Putamen (tissue), 1 donor: ENCODE measurements around the gene BICDL2.

Source experiments
- DNase-seq: peaks from one replicate; pipeline ENCODE4 v3.0.0-alpha.2; 2016; ENCODE audit warnings: low spot score

The BICDL2 gene

DNA sequence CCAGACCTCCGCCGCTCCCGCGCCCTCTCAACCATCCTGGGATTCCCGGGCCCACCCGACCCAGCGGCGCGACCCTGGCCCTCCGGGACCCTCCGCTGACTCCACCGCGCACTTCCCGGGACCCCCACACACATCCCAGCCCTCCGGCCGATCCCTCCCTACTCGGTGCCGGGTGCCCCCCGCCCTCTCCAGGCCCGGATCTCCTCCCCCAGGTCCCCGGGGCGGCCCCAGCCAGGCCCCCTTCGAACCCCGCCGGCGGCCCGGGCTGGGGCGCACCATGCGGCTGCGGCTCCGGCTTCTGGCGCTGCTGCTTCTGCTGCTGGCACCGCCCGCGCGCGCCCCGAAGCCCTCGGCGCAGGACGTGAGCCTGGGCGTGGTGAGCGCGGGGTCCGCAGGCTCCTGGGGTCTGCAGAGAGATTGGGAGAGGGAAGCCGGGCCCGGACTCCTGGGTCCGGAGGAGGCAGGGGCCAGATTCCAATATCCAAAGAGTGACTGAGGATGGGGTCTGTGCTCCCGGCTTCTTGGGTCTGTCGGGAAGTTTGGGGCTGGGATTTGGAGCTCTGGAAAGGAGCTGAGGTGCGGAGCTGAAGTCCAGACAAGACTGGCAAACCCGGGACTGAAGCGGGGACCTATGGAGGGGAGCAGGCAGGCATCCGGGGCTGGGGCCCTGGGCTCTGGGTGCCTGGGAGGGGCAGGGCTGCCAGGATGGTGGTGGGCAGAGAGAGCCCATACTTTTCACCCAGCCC, 10.1 kb upstream of the BICDL2 start:
- no peak for DNase-seq

GRCh38 chr16:3045758-3046640, 9.3 kb upstream of the BICDL2 start, which contains the start of gene MMP25:
Gene MMP25, plus strand, starts transcription at chr16:3046561. Its CDS starts 357 bp downstream, at chr16:3046918.
- DNase-seq, result no peak

DNA sequence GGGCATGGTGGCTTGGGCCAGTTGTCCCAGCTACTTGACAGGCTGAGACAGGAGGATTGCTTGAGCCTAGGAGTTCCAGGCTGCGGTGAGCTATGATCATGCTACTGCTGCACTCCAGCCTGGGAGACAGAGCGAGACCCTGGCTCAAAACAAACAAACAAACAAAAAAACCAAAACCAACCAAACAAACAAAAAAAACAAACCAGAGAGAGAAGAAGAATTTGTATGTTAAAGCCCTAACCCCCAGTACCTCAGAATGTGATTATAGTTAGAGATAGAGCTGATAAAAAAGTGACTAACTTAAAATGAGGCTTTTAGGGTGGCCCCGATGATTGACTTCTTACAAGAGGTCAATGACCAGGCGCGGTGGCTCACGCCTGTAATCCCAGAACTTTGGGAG, 8.0 kb upstream of the BICDL2 start:
- no peak for DNase-seq

GRCh38 chr16:3042376-3042775, 5.6 kb upstream of the BICDL2 start:
- DNase-seq, result no peak

GRCh38 chr16:3038896-3039295, 2.2 kb upstream of the BICDL2 start:
- DNase-seq, result no peak

- DNase-seq, result no peak
Measured at GRCh38 chr16:3038256-3038655, 1.5 kb upstream of the BICDL2 start.

DNA sequence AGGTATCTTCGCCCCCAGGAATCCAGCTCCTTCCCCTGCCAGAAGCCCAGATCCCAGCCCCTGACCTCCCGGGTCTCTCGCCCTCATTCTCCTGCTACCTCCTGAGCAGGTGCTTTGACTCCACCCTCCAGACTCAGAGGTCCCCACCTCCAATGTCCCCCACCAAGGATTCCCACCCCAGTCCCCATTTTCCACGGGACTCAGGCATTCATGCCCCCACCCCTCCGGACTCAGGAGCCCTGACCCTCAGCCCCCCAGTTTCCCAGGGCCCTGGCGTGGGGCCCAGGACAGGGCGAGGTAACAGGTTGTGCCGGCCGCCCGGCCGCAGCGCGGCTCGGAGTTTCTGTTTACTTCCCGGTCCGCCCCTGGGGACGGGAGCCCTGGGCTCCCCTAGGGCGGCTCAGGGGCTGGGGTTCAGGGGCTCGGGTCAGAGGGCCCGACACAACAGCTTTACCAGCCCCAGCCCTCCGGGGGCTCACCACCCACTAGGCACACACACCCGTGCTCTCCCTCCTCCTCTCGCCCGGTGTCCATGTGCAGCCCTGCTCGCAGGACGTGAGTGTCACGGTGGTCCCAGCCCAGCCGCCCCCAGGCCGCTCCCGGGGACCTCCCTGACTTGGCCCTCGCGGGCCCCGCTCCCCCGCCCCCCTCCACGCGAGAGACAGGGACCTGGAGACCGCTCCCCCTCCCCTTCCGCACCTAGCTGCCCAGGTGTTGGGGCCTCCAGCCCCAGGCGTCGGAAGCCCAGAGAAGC, 595 bp downstream of the BICDL2 start:
- DNase-seq, result no peak

DNA sequence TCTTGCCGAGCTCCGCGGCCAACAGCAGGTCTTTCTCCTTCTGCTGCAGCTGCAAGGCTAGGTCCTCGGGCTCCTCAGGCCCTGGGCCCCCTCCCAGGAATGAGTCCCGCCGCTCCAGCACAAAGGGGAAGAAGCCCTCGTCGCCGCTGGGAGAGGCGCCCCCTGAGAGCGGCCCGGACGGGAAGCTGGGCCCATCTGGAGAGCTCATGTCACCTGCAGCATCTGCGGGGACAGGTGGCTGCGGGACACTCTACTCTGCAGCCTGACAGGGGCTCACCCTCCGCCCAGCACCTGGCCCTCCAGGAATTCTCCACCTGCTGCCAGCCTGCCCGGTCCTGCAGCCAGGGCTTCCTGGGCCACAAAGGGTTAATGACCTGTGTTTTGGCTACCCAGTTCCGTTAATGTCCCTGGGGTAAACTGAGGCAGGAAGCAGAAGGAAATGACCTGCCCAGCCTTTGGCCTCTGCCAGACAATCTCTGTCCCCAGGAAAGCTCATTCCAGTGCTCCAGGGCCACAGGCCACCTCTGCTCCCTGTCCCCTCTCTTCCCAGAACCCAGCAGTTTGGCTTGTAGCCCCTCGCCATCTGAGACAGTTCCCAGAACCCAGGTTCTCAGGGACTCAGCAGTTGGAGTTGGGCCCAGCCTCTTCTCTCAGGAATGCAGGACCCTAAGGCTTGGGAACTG, 1.3 kb downstream of the BICDL2 start:
- DNase-seq, result no peak

- DNase-seq, result no peak
Measured at GRCh38 chr16:3032624-3033023, 4.1 kb downstream of the BICDL2 start.

- no peak for DNase-seq
Measured at GRCh38 chr16:3030222-3031212, 6.2 kb downstream of the BICDL2 start.

DNA sequence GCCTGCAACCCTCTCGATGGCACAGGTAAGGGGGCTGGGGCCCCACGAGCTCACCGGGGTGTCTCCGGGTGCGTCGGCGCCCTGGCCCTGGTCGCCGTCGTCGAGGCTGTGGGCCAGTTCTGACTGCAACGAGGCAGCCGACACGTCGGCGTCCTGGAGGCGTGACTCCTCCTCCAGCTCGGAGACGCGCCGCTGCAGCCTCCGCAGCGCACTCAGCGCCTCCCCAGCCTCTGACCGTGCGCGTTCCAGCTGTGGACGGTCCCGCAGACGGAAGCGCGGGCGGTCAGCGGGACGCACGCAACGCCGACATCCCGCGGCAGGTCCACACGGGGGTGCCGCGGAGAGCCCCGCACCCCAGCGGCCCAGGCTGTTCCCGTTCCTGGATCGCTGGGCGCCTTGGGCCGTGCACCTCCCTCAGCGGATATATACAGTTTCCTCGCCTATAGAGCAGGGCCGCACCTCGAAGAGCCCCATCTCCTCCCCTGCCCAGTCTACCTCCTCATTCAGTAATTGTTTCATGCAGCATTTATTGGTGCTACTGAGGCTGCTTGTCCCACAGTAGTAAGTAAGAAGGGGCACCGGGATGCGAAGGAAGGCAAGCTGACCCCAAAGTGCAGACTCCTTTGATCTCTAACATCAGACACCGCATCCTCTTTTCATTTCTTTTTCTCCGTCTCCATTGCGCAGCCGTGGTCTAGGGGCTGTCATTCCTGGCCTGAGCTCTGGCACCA, 7.1 kb downstream of the BICDL2 start:
- no peak for DNase-seq

- no peak for DNase-seq
Measured at GRCh38 chr16:3028716-3029319, 7.9 kb downstream of the BICDL2 start.

- DNase-seq, result peak; percentile 68
Measured at GRCh38 chr16:3027983-3028715, 8.6 kb downstream of the BICDL2 start.

- no peak for DNase-seq
Measured at GRCh38 chr16:3027489-3027795, 9.3 kb downstream of the BICDL2 start.

- DNase-seq, result no peak
Measured at GRCh38 chr16:3026609-3027488, 9.9 kb downstream of the BICDL2 start.

- no peak for DNase-seq
Measured at GRCh38 chr16:3026003-3026378, 10.8 kb downstream of the BICDL2 start.

GRCh38 chr16:3025032-3026002, 11.4 kb downstream of the BICDL2 start:
- DNase-seq, result no peak
